Fibroblast of lung (primary cell): ENCODE results near the gene CROCC2. TPM values are rescaled to one million over a fixed set of nuclear protein-coding genes. Genes with fewer than 3 reads are reported as not detected.

Source experiments
- DNase-seq, 2 donors: peaks; one replicate each; pipeline versions ENCODE4 v3.0.0 to v3.0.0-alpha.2; 2010; ENCODE audit warnings: low read depth in 2 of 2
- H2AFZ ChIP-seq: 2 replicates; pipeline ENCODE4 v1.5.1; 2012; ENCODE audit warnings: low read length, control low read depth, inconsistent platforms
- H3K27ac ChIP-seq: 2 replicates; pipeline ENCODE4 v1.5.1; 2011; ENCODE audit warnings: low read length, control low read depth; ENCODE audit not compliant: insufficient read depth
- H3K27me3 ChIP-seq: 2 replicates; pipeline ENCODE4 v1.5.1; 2011; ENCODE audit warnings: mild to moderate bottlenecking, low read length; ENCODE audit not compliant: control insufficient read depth, insufficient read depth
- H3K36me3 ChIP-seq: 2 replicates; pipeline ENCODE4 v1.5.1; 2011; ENCODE audit warnings: low read length; ENCODE audit not compliant: control insufficient read depth, insufficient read depth
- H3K4me1 ChIP-seq: 2 replicates; pipeline ENCODE4 v1.5.1; 2011; ENCODE audit warnings: low read length; ENCODE audit not compliant: control insufficient read depth, insufficient read depth; ENCODE audit errors: extremely low read depth
- H3K4me2 ChIP-seq: 2 replicates; pipeline ENCODE4 v1.5.1; 2011; ENCODE audit warnings: low read length, control low read depth; ENCODE audit not compliant: insufficient read depth; ENCODE audit errors: extremely low read depth
- H3K4me3 ChIP-seq, 4 experiments: fragments of 200-600 bp in 1 of 4; sonication (generic) in 1 of 4; replicated peaks in 1 of 4; 2 replicates each; pipeline ENCODE4 v1.5.1; 2011 to 2016; ENCODE audit warnings: low read length in 4 of 4, low read depth in 3 of 4, mild to moderate bottlenecking in 3 of 4, control low read depth in 2 of 4, inconsistent platforms in 1 of 4, mixed read lengths in 1 of 4; ENCODE audit not compliant: insufficient read depth in 1 of 4; ENCODE audit errors: control extremely low read depth in 1 of 4
- H3K79me2 ChIP-seq: 2 replicates; pipeline ENCODE4 v1.5.1; 2012; ENCODE audit warnings: mild to moderate bottlenecking, low read length, inconsistent platforms; ENCODE audit not compliant: control insufficient read depth, insufficient read depth
- H3K9ac ChIP-seq: 2 replicates; pipeline ENCODE4 v1.5.1; 2011; ENCODE audit warnings: mild to moderate bottlenecking, low read length, control low read depth; ENCODE audit not compliant: insufficient read depth
- H3K9me3 ChIP-seq: 2 replicates; pipeline ENCODE4 v1.5.1; 2012; ENCODE audit warnings: low read depth, low read length; ENCODE audit not compliant: control insufficient read depth, insufficient read depth
- H4K20me1 ChIP-seq: 2 replicates; pipeline ENCODE4 v1.5.1; 2011; ENCODE audit warnings: low read length; ENCODE audit not compliant: control insufficient read depth, insufficient read depth; ENCODE audit errors: extremely low read depth
- CTCF ChIP-seq, 2 donors: IDR thresholded peaks in 1 of 2; conservative IDR thresholded peaks in 1 of 2; 1 replicate in 1 of 2; 2 replicates in 1 of 2; pipeline ENCODE4 v1.5.1; 2011 to 2012; ENCODE audit warnings: low read length in 2 of 2, control low read depth in 1 of 2, inconsistent platforms in 1 of 2, low read depth in 1 of 2, mild to moderate bottlenecking in 1 of 2
- EZH2 ChIP-seq: IDR thresholded peaks from 2 replicates; pipeline ENCODE4 v1.5.1; 2012; ENCODE audit warnings: low read length, control low read depth, mild to moderate bottlenecking; ENCODE audit errors: missing control alignments
- polyA plus RNA-seq, 2 donors: library from polyadenylated mRNA; depleted of rRNA in 1 of 2; stranded (reverse) in 1 of 2; unstranded in 1 of 2; fragments of >200 nt; gene quantifications; 2 replicates each; pipeline ENCODE4 v1.2.1, GENCODE V29; 2011 to 2012; ENCODE audit warnings: missing spikeins in 1 of 2
- total RNA-seq: library from RNA; depleted of rRNA; stranded (reverse); fragments of >200 nt; gene quantifications from 2 replicates; pipeline ENCODE4 v1.2.1, GENCODE V29; 2014

Gene CROCC2
- total and polyA plus RNA-seq, 2 donors (not counting 1 experiment from before 2014, with no cell fraction given): 0.12 to 0.33 TPM

DNA sequence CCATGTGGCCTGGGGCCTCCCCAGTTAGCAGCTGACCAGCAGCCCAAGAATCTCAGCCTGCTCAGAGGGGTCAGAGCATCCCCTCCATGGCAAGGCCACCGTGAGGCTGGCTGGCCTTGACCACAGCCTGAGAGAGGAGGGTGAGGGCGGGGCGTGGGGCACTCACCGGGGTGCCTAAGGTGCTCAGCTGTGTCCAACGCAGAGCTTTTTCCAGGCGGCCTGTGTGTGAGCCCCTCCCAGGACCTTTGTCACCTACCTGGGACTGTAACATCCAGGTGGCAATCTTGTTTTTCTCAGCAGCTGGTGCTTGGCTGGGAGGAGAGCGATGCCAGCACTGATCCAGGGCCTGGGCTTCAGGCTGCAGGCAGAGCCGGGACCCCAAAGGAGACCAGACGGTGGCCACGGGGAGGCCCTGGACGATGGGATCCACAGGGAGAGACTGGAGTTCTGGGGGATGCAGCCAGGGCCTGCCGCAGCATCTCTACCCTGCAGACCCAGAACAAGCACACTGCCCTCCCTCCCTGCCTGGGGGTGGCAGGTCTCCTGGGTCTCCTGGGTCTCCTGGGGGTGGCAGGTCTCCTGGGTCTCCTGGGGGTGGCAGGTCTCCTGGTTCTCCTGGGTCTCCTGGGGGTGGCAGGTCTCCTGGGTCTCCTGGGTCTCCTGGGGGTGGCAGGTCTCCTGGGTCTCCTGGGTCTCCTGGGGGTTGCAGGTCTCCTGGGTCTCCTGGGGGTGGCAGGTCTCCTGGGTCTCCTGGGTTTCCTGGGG is 104.6 kb downstream of the CROCC2 start:
- Histone ChIP-seq H3K4me3 (peak overlapping the region in 3 of 4 experiments; percentile 29 to 31 (median 30)), H3K9me3 (no peaks in the 10 kb centered on the region), H3K27ac (peak overlapping the region; percentile 57), H4K20me1 (peaks cover 2% of the 10 kb centered on the region), H3K36me3 (no peaks in the 10 kb centered on the region), H3K79me2 (peaks cover 19% of the 10 kb centered on the region), H3K4me2 (peak overlapping the region; percentile 90), H3K4me1 (peaks cover 19% of the 10 kb centered on the region), H3K27me3 (no peaks in the 10 kb centered on the region), H2AFZ (no peak overlapping the region), H3K9ac (no peak overlapping the region)
- TF ChIP-seq EZH2 (no peak), CTCF (conservative IDR thresholded peaks at IDR 0.05 in 1 of 2, IDR thresholded peaks at IDR 0.05 in 1 of 2; ENCODE audit: low read depth in 1 of 2, low read length in 2 of 2) (no peak)
- DNase-seq: no peak

DNA sequence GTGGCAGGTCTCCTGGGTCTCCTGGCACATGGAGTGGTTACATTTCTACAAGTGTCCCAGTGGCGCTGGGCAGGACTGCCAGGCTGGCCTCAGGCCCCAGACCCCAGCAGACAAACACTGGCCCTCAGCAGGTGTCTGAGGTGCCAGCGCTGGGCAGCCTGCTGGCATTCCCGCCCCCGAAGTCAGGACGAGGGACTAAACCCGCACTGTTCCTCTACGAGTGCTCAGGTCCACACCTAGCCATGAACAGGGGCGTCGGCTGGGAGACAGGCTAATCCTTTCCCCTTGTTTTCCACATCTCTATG is 105.1 kb downstream of the CROCC2 start:
- H3K27ac ChIP-seq: no peak overlapping the region
- H3K9ac ChIP-seq: no peak overlapping the region
- H3K4me3 ChIP-seq: no peak overlapping the region
- H3K4me2 ChIP-seq: no peak overlapping the region
- TF ChIP-seq EZH2 (no peak), CTCF (conservative IDR thresholded peaks at IDR 0.05 in 1 of 2, IDR thresholded peaks at IDR 0.05 in 1 of 2; ENCODE audit: low read depth in 1 of 2, low read length in 2 of 2) (no peak)
- DNase-seq: no peak
- H3K4me1 ChIP-seq: peaks cover 19% of the 10 kb centered on the region
- peaks cover 2% of the 10 kb centered on the region for H4K20me1 ChIP-seq
- no peaks in the 10 kb centered on the region for H3K9me3 ChIP-seq
- H2AFZ ChIP-seq: no peak overlapping the region
- H3K27me3 ChIP-seq: no peaks in the 10 kb centered on the region
- no peaks in the 10 kb centered on the region for H3K36me3 ChIP-seq
- H3K79me2 ChIP-seq: peaks cover 19% of the 10 kb centered on the region

- H3K27ac ChIP-seq: no peak overlapping the region
- no peaks in the 10 kb centered on the region for H3K36me3 ChIP-seq
Measured at GRCh38 chr2:241011751-241012510, 105.8 kb downstream of the CROCC2 start.

More at GRCh38 chr2:241011751-241012510, 105.8 kb downstream of the CROCC2 start:
- DNase-seq: no peak
- Histone ChIP-seq H2AFZ (no peak overlapping the region), H3K27me3 (no peaks in the 10 kb centered on the region), H3K4me1 (peaks cover 19% of the 10 kb centered on the region), H3K9ac (no peak overlapping the region), H3K4me2 (no peak overlapping the region), H3K79me2 (peaks cover 14% of the 10 kb centered on the region), H3K4me3 (no peak overlapping the region), H4K20me1 (no peaks in the 10 kb centered on the region), H3K9me3 (no peaks in the 10 kb centered on the region)
- TF ChIP-seq CTCF (conservative IDR thresholded peaks at IDR 0.05 in 1 of 2, IDR thresholded peaks at IDR 0.05 in 1 of 2; ENCODE audit: low read depth in 1 of 2, low read length in 2 of 2) (no peak), EZH2 (no peak)
